ENCODE data around the gene FNDC3B.
A peak's percentile ranks its signal among the peaks of the same experiment; 100 is the strongest.

Gene FNDC3B

GRCh38 chr3:172040078-172040980, 951 bp downstream of the FNDC3B start:
- peaks cover 0 to 25% of the 10 kb centered on the region in 2 donors for H3K36me3 ChIP-seq (replicated peaks in 1 of 2; ENCODE audit: control insufficient read depth in 2 of 2, insufficient read depth in 2 of 2, low read length in 2 of 2)
- no peak overlapping the region for H4K91ac ChIP-seq (ENCODE audit: low read depth, low read length, poor library complexity)
- H3K27me3 ChIP-seq (ENCODE audit: control insufficient read depth in 3 of 3, insufficient read depth in 3 of 3, low read depth in 1 of 3, low read length in 3 of 3): no peaks in the 10 kb centered on the region
- H3K27ac ChIP-seq (replicated peaks; ENCODE audit: low read length): peak overlapping the region; percentile 93
- peak overlapping the region; percentile 90 for H2AFZ ChIP-seq (ENCODE audit: low read length)
- peaks cover 8% of the 10 kb centered on the region for H3K79me1 ChIP-seq (ENCODE audit: low read depth, low read length)
- H3K4me3 ChIP-seq (ENCODE audit: low read length in 2 of 2): peak overlapping the region; percentile 78 to 97
- H2BK120ac ChIP-seq (ENCODE audit: low read depth, low read length): peak overlapping the region; percentile 81
- H2BK15ac ChIP-seq (ENCODE audit: low read length): peak overlapping the region; percentile 75
- peak overlapping the region; percentile 100 for H2BK5ac ChIP-seq (ENCODE audit: low read length)
- no CpG with 5 or more reads among the region's 103 CpGs for WGBS, 2 donors (ENCODE audit: extremely low coverage in 2 of 2, insufficient read length in 2 of 2, insufficient replicate concordance in 1 of 2)
- H3K9me3 ChIP-seq (replicated peaks in 1 of 2; ENCODE audit: control insufficient read depth in 2 of 2, insufficient read depth in 1 of 2, low read depth in 1 of 2, low read length in 2 of 2): no peaks in the 10 kb centered on the region
- peak overlapping the region; percentile 11 for H3K4ac ChIP-seq (ENCODE audit: low read length)
- no peak overlapping the region for H4K8ac ChIP-seq (ENCODE audit: low read depth, low read length)
- DNase-seq (ENCODE audit: low spot score): peak; percentile 70
- peak overlapping the region; percentile 71 for H3K14ac ChIP-seq (ENCODE audit: low read length)
- H3K4me1 ChIP-seq (ENCODE audit: control insufficient read depth in 2 of 2, insufficient read depth in 1 of 2, low read depth in 1 of 2, low read length in 2 of 2): peaks cover 4 to 11% of the 10 kb centered on the region in 2 donors
- no peak overlapping the region for H2BK12ac ChIP-seq (ENCODE audit: low read length)
- H3K18ac ChIP-seq (ENCODE audit: low read length): peak overlapping the region; percentile 98
- peak overlapping the region; percentile 84 for H3K9ac ChIP-seq (ENCODE audit: low read depth, low read length, poor library complexity)
- H2AK5ac ChIP-seq (ENCODE audit: low read depth, low read length): peak overlapping the region; percentile 84
- H3K23ac ChIP-seq (ENCODE audit: low read depth, low read length, poor library complexity): peak overlapping the region; percentile 93
- H3K4me2 ChIP-seq (ENCODE audit: insufficient read depth, low read length, poor library complexity, severe bottlenecking): peak overlapping the region; percentile 64

GRCh38 chr3:172040981-172041963, 1.9 kb downstream of the FNDC3B start:
- no CpG with 5 or more reads among the region's 15 CpGs for WGBS, 2 donors (ENCODE audit: extremely low coverage in 2 of 2, insufficient read length in 2 of 2, insufficient replicate concordance in 1 of 2)
- Histone ChIP-seq H3K27me3 (ENCODE audit: control insufficient read depth in 3 of 3, insufficient read depth in 3 of 3, low read depth in 1 of 3, low read length in 3 of 3) (no peaks in the 10 kb centered on the region), H3K4ac (ENCODE audit: low read length) (no peak overlapping the region), H3K36me3 (replicated peaks in 1 of 2; ENCODE audit: control insufficient read depth in 2 of 2, insufficient read depth in 2 of 2, low read length in 2 of 2) (peaks cover 0 to 29% of the 10 kb centered on the region in 2 donors), H2BK120ac (ENCODE audit: low read depth, low read length) (peak overlapping the region; percentile 81), H3K4me2 (ENCODE audit: insufficient read depth, low read length, poor library complexity, severe bottlenecking) (peak overlapping the region; percentile 64), H2BK12ac (ENCODE audit: low read length) (no peak overlapping the region), H3K9me3 (replicated peaks in 1 of 2; ENCODE audit: control insufficient read depth in 2 of 2, insufficient read depth in 1 of 2, low read depth in 1 of 2, low read length in 2 of 2) (no peaks in the 10 kb centered on the region), H3K14ac (ENCODE audit: low read length) (peak overlapping the region; percentile 56), H4K91ac (ENCODE audit: low read depth, low read length, poor library complexity) (no peak overlapping the region), H3K4me1 (ENCODE audit: control insufficient read depth in 2 of 2, insufficient read depth in 1 of 2, low read depth in 1 of 2, low read length in 2 of 2) (peaks cover 6 to 11% of the 10 kb centered on the region in 2 donors), H3K23ac (ENCODE audit: low read depth, low read length, poor library complexity) (no peak overlapping the region), H2AK5ac (ENCODE audit: low read depth, low read length) (no peak overlapping the region), H2BK15ac (ENCODE audit: low read length) (no peak overlapping the region), H3K79me1 (ENCODE audit: low read depth, low read length) (peaks cover 8% of the 10 kb centered on the region), H3K4me3 (ENCODE audit: low read length in 2 of 2) (peak overlapping the region; percentile 78 to 97), H2AFZ (ENCODE audit: low read length) (peak overlapping the region; percentile 90), H3K18ac (ENCODE audit: low read length) (peak overlapping the region; percentile 98), H3K9ac (ENCODE audit: low read depth, low read length, poor library complexity) (no peak overlapping the region), H2BK5ac (ENCODE audit: low read length) (peak overlapping the region; percentile 100), H4K8ac (ENCODE audit: low read depth, low read length) (no peak overlapping the region), H3K27ac (replicated peaks; ENCODE audit: low read length) (peak overlapping the region; percentile 93)
- DNase-seq (ENCODE audit: low spot score): no peak

GRCh38 chr3:172042136-172042662, 2.8 kb downstream of the FNDC3B start:
- Histone ChIP-seq H2BK120ac (ENCODE audit: low read depth, low read length) (no peak overlapping the region), H2AFZ (ENCODE audit: low read length) (no peak overlapping the region), H3K79me1 (ENCODE audit: low read depth, low read length) (peaks cover 8% of the 10 kb centered on the region), H3K27me3 (ENCODE audit: control insufficient read depth in 3 of 3, insufficient read depth in 3 of 3, low read depth in 1 of 3, low read length in 3 of 3) (no peaks in the 10 kb centered on the region), H3K4me1 (ENCODE audit: control insufficient read depth in 2 of 2, insufficient read depth in 1 of 2, low read depth in 1 of 2, low read length in 2 of 2) (peaks cover 6 to 11% of the 10 kb centered on the region in 2 donors), H3K23ac (ENCODE audit: low read depth, low read length, poor library complexity) (no peak overlapping the region), H4K91ac (ENCODE audit: low read depth, low read length, poor library complexity) (no peak overlapping the region), H2AK5ac (ENCODE audit: low read depth, low read length) (no peak overlapping the region), H3K4ac (ENCODE audit: low read length) (no peak overlapping the region), H3K9ac (ENCODE audit: low read depth, low read length, poor library complexity) (no peak overlapping the region), H2BK5ac (ENCODE audit: low read length) (no peak overlapping the region), H3K36me3 (replicated peaks in 1 of 2; ENCODE audit: control insufficient read depth in 2 of 2, insufficient read depth in 2 of 2, low read length in 2 of 2) (peaks cover 0 to 29% of the 10 kb centered on the region in 2 donors), H3K4me3 (ENCODE audit: low read length in 2 of 2) (no peak overlapping the region), H2BK12ac (ENCODE audit: low read length) (no peak overlapping the region), H3K9me3 (replicated peaks in 1 of 2; ENCODE audit: control insufficient read depth in 2 of 2, insufficient read depth in 1 of 2, low read depth in 1 of 2, low read length in 2 of 2) (no peaks in the 10 kb centered on the region), H3K4me2 (ENCODE audit: insufficient read depth, low read length, poor library complexity, severe bottlenecking) (no peak overlapping the region), H3K27ac (replicated peaks; ENCODE audit: low read length) (no peak overlapping the region), H3K18ac (ENCODE audit: low read length) (no peak overlapping the region), H2BK15ac (ENCODE audit: low read length) (no peak overlapping the region), H3K14ac (ENCODE audit: low read length) (no peak overlapping the region), H4K8ac (ENCODE audit: low read depth, low read length) (no peak overlapping the region)
- no peak for DNase-seq (ENCODE audit: low spot score)
- WGBS, 2 donors (ENCODE audit: extremely low coverage in 2 of 2, insufficient read length in 2 of 2, insufficient replicate concordance in 1 of 2): no CpG with 5 or more reads among the region's 6 CpGs
